ENCODE results near the gene UBASH3B.

DNA sequence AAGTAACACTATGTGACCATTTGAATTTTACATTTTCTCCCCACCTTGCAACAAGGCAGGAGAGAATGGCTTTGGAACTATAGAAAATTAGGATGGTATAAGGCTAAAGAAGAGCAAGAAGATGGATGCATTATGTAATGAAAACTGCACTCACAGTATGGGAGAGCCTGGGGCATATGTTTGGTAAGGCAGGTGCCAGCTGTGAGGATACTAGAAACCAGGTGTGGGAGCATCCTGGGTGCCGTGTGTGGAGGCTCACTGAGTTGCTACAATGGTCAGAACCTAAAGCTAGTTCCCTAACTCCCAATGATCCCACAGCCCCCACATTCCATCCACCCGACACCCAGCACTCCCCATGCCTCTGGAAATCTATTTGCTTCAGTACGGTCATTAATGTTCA, 42.9 kb downstream of the UBASH3B start:
- TF ChIP-seq, protein P1, sequence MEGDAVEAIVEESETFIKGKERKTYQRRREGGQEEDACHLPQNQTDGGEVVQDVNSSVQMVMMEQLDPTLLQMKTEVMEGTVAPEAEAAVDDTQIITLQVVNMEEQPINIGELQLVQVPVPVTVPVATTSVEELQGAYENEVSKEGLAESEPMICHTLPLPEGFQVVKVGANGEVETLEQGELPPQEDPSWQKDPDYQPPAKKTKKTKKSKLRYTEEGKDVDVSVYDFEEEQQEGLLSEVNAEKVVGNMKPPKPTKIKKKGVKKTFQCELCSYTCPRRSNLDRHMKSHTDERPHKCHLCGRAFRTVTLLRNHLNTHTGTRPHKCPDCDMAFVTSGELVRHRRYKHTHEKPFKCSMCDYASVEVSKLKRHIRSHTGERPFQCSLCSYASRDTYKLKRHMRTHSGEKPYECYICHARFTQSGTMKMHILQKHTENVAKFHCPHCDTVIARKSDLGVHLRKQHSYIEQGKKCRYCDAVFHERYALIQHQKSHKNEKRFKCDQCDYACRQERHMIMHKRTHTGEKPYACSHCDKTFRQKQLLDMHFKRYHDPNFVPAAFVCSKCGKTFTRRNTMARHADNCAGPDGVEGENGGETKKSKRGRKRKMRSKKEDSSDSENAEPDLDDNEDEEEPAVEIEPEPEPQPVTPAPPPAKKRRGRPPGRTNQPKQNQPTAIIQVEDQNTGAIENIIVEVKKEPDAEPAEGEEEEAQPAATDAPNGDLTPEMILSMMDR (IDR thresholded peaks at IDR 0.05): no peak
- no peak for TF ChIP-seq ZFX (IDR thresholded peaks at IDR 0.05; ENCODE audit: borderline replicate concordance)
